ENCODE data around the gene CLSTN2. TPM values are rescaled to one million over a fixed set of nuclear protein-coding genes. Genes with fewer than 3 reads are reported as not detected.

The CLSTN2 gene
- total RNA-seq (ENCODE audit: unreplicated experiment), result 0.74 TPM
- long read RNA-seq, partial matches to known transcripts, result 1 of 1 reads
- long read RNA-seq, other reads (novel, unspliced or antisense), result 0 of 1 reads

- Mint-ChIP-seq H3K27ac (ENCODE audit: unreplicated experiment) (no peak within 1 kb of the TSS), H3K36me3 (ENCODE audit: low read depth, unreplicated experiment) (no peaks in the 10 kb centered on the region), H3K4me1 (ENCODE audit: unreplicated experiment) (peaks cover 9% of the 10 kb centered on the region), H3K9me3 (ENCODE audit: unreplicated experiment) (no peaks in the 10 kb centered on the region), H3K27me3 (ENCODE audit: unreplicated experiment) (peaks cover 9% of the 10 kb centered on the region), H3K4me3 (ENCODE audit: unreplicated experiment) (peak within 1 kb of the TSS; percentile 84)
- peak; percentile 63 for DNase-seq (ENCODE audit: low spot score)
- peak; percentile 9 for TF ChIP-seq CTCF (IDR thresholded peaks at IDR 0.05; ENCODE audit: unreplicated experiment)
Observed at GRCh38 chr3:139935016-139935865, at the start of gene CLSTN2. Gene CLSTN2 (plus strand): TSS chr3:139935185.

- Mint-ChIP-seq H3K9me3 (ENCODE audit: unreplicated experiment) (peaks cover 3% of the 10 kb centered on the region), H3K4me1 (ENCODE audit: unreplicated experiment) (no peaks in the 10 kb centered on the region), H3K36me3 (ENCODE audit: low read depth, unreplicated experiment) (peaks cover 4% of the 10 kb centered on the region), H3K4me3 (ENCODE audit: unreplicated experiment) (no peak overlapping the region), H3K27ac (ENCODE audit: unreplicated experiment) (no peak overlapping the region), H3K27me3 (ENCODE audit: unreplicated experiment) (peaks cover 2% of the 10 kb centered on the region)
- TF ChIP-seq CTCF (IDR thresholded peaks at IDR 0.05; ENCODE audit: unreplicated experiment), result no peak
- DNase-seq (ENCODE audit: low spot score), result no peak
Observed at GRCh38 chr3:139887431-139887830, 47.6 kb upstream of the CLSTN2 start.

GRCh38 chr3:139888561-139889140, 46.3 kb upstream of the CLSTN2 start:
- Mint-ChIP-seq H3K9me3 (ENCODE audit: unreplicated experiment) (peaks cover 2% of the 10 kb centered on the region), H3K36me3 (ENCODE audit: low read depth, unreplicated experiment) (peaks cover 1% of the 10 kb centered on the region), H3K27me3 (ENCODE audit: unreplicated experiment) (peaks cover under 1% of the 10 kb centered on the region), H3K4me3 (ENCODE audit: unreplicated experiment) (no peak overlapping the region), H3K4me1 (ENCODE audit: unreplicated experiment) (no peaks in the 10 kb centered on the region), H3K27ac (ENCODE audit: unreplicated experiment) (no peak overlapping the region)
- DNase-seq (ENCODE audit: low spot score), result no peak
- TF ChIP-seq CTCF (IDR thresholded peaks at IDR 0.05; ENCODE audit: unreplicated experiment), result no peak

GRCh38 chr3:139893267-139893962, 41.6 kb upstream of the CLSTN2 start:
- no peaks in the 10 kb centered on the region for H3K36me3 Mint-ChIP-seq (ENCODE audit: low read depth, unreplicated experiment)
- no peak overlapping the region for H3K27ac Mint-ChIP-seq (ENCODE audit: unreplicated experiment)
- no peak for TF ChIP-seq CTCF (IDR thresholded peaks at IDR 0.05; ENCODE audit: unreplicated experiment)
- H3K4me1 Mint-ChIP-seq (ENCODE audit: unreplicated experiment), result no peaks in the 10 kb centered on the region
- no peaks in the 10 kb centered on the region for H3K9me3 Mint-ChIP-seq (ENCODE audit: unreplicated experiment)
- no peak for DNase-seq (ENCODE audit: low spot score)
- no peak overlapping the region for H3K4me3 Mint-ChIP-seq (ENCODE audit: unreplicated experiment)
- no peaks in the 10 kb centered on the region for H3K27me3 Mint-ChIP-seq (ENCODE audit: unreplicated experiment)
